K562 (cell line): ENCODE measurements around the gene NPAS2. TPM values are rescaled to one million over a fixed set of nuclear protein-coding genes. Genes with fewer than 3 reads are reported as not detected.

ENCODE experiments used
- ATAC-seq: fragments of 200-7000 bp; cut with Tn5 transposase; 3 replicates; pipeline ENCODE4 v1.9.1; 2020; ENCODE audit warnings: moderate library complexity
- BruUV-seq: library from RNA; stranded (reverse); fragments of 400-500 nt; replicated peaks from 2 replicates; lab custom pipeline; 2021; lab: Mats Ljungman, UMichigan
- CTCF ChIA-PET: fragments of 300-600 bp; formaldehyde crosslinking; extraction: SDS; loops from one replicate; lab custom pipeline; 2021; ENCODE audit warnings: low intra/inter-chr PET ratio; lab: Yijun Ruan, JAX
- POLR2A ChIA-PET: fragments of 300-600, 350-650 bp; sonication (Branson Sonifier 250); formaldehyde crosslinking; extraction: SDS; loops from one replicate; lab custom pipeline; 2021; ENCODE audit warnings: antibody characterized with exemption, inconsistent platforms; lab: Yijun Ruan, JAX
- DNase-seq, 4 experiments: peaks; one replicate each; pipeline versions ENCODE4 v3.0.0 to v3.0.0-alpha.2; 2011 to 2018; ENCODE audit warnings: low spot score in 3 of 4, mixed read lengths in 3 of 4; ENCODE audit errors: extremely low read depth in 1 of 4
- FAIRE-seq: peaks from 2 replicates; lab custom pipeline; 2011; peaks lifted over from hg19 to GRCh38; lab: Jason Lieb, UNC
- H2AFZ ChIP-seq: 2 replicates; pipeline ENCODE4 v1.6.0; 2011; ENCODE audit warnings: low read depth, low read length, control low read depth, inconsistent platforms
- H3K27ac ChIP-seq: fragments of 200-600 bp; 3 replicates; pipeline ENCODE4 v1.8.0; 2011; ENCODE audit warnings: low read depth, mild to moderate bottlenecking, control low read depth, inconsistent platforms, low read length, moderate library complexity, mixed read lengths; ENCODE audit errors: extremely low read depth
- H3K27me3 ChIP-seq, 2 experiments: fragments of 300-600 bp in 1 of 2; 2 replicates in 1 of 2; 3 replicates in 1 of 2; pipeline versions ENCODE4 v1.6.0 to v1.8.0; 2011; ENCODE audit warnings: inconsistent platforms in 2 of 2, low read length in 2 of 2, mild to moderate bottlenecking in 1 of 2, mixed read lengths in 1 of 2, moderate library complexity in 1 of 2; ENCODE audit not compliant: control insufficient read depth in 2 of 2, insufficient read depth in 2 of 2
- H3K36me3 ChIP-seq: fragments of 300-600 bp; 3 replicates; pipeline ENCODE4 v1.8.0; 2011; ENCODE audit warnings: mild to moderate bottlenecking, low read length, inconsistent platforms; ENCODE audit not compliant: control insufficient read depth, insufficient read depth
- H3K4me1 ChIP-seq, 2 experiments: fragments of 200-600 bp in 1 of 2; replicated peaks in 1 of 2; 2 replicates in 1 of 2; 3 replicates in 1 of 2; pipeline versions ENCODE4 v1.5.1 to v1.8.0; 2011; ENCODE audit warnings: inconsistent platforms in 2 of 2, low read length in 2 of 2, mild to moderate bottlenecking in 1 of 2, mixed read lengths in 1 of 2, moderate library complexity in 1 of 2; ENCODE audit not compliant: control insufficient read depth in 2 of 2, insufficient read depth in 2 of 2
- H3K4me2 ChIP-seq: 2 replicates; pipeline ENCODE4 v1.6.1; 2011; ENCODE audit warnings: low read length, control low read depth, inconsistent platforms, mixed read lengths; ENCODE audit not compliant: insufficient read depth
- H3K4me3 ChIP-seq: fragments of 200-600 bp; sonication (generic), shearing (Covaris generic); 2 replicates; pipeline ENCODE4 v1.5.1; 2016; ENCODE audit warnings: control low read depth, inconsistent platforms
- H3K79me2 ChIP-seq: fragments of 200-600 bp; 3 replicates; pipeline ENCODE4 v1.8.0; 2011; ENCODE audit warnings: low read length, inconsistent platforms; ENCODE audit not compliant: control insufficient read depth, insufficient read depth
- H3K9ac ChIP-seq, 2 experiments: 2 replicates each; pipeline versions ENCODE4 v1.6.0 to v1.6.1; 2011; ENCODE audit warnings: low read depth in 2 of 2, low read length in 2 of 2, control low read depth in 1 of 2, inconsistent platforms in 1 of 2, mild to moderate bottlenecking in 1 of 2, mixed read lengths in 1 of 2; ENCODE audit not compliant: insufficient read depth in 1 of 2
- H3K9me1 ChIP-seq: one replicate; pipeline ENCODE4 v1.6.0; 2011; ENCODE audit warnings: inconsistent platforms, mild to moderate bottlenecking, low read length, moderate library complexity; ENCODE audit not compliant: control insufficient read depth, insufficient read depth
- H3K9me3 ChIP-seq: replicated peaks from 2 replicates; pipeline ENCODE4 v1.5.1; 2011; ENCODE audit warnings: low read depth, low read length, inconsistent platforms; ENCODE audit not compliant: control insufficient read depth, insufficient read depth
- H4K20me1 ChIP-seq: replicated peaks from 2 replicates; pipeline ENCODE4 v1.6.1; 2011; ENCODE audit warnings: low read length, inconsistent platforms, mixed read lengths; ENCODE audit not compliant: control insufficient read depth, insufficient read depth
- FOXA3 ChIP-seq, 2 experiments: fragments of 450-650 bp in 1 of 2; sonication (generic) in 1 of 2; formaldehyde crosslinking; IDR thresholded peaks in 1 of 2; conservative IDR thresholded peaks in 1 of 2; 2 replicates each; pipeline versions ENCODE4 v1.4.0 to v1.8.0; 2020 to 2022; ENCODE audit warnings: mild to moderate bottlenecking in 2 of 2, missing genetic modification reagents in 1 of 2
- FOXJ3 ChIP-seq: sonication (generic); formaldehyde crosslinking; IDR thresholded peaks from 2 replicates; pipeline ENCODE4 v1.4.0; 2020; ENCODE audit warnings: mild to moderate bottlenecking, missing genetic modification reagents
- FOXK2 ChIP-seq, 2 experiments: fragments of 450-650 bp; IDR thresholded peaks in 1 of 2; conservative IDR thresholded peaks in 1 of 2; 2 replicates each; pipeline ENCODE4 v1.6.1; 2016; ENCODE audit warnings: low read depth in 2 of 2, mild to moderate bottlenecking in 1 of 2
- MEF2D ChIP-seq: conservative IDR thresholded peaks from 2 replicates; pipeline ENCODE4 v1.6.1; 2016; ENCODE audit warnings: low read depth, missing genetic modification characterization, missing compliant biosample characterization
- RAD21 ChIP-seq, 2 experiments: fragments of 250-450 bp in 1 of 2; fragments of 450-650 bp in 1 of 2; sonication (Bioruptor Pico) in 1 of 2; formaldehyde crosslinking in 1 of 2; IDR thresholded peaks in 1 of 2; conservative IDR thresholded peaks in 1 of 2; 2 replicates each; pipeline versions ENCODE4 v1.4.0 to v1.8.0; 2020 to 2022; ENCODE audit warnings: mild to moderate bottlenecking in 2 of 2, moderate library complexity in 1 of 2
- SMC3 ChIP-seq: conservative IDR thresholded peaks from 2 replicates; pipeline ENCODE4 v1.6.1; 2011; ENCODE audit warnings: low read depth, low read length, improper control_type of control experiment; ENCODE audit not compliant: insufficient read depth
- WGBS: fragments of 100-300 bp; shearing (Covaris generic); methylation state at CpG from one replicate; pipeline ENCODE4 v1.1.6; 2016; ENCODE audit warnings: low coverage, mixed read lengths; ENCODE audit not compliant: insufficient coverage; ENCODE audit errors: missing lambda C conversion rate; 5-methylcytosine and 5-hydroxymethylcytosine counted together
- in situ Hi-C: fragments of 300-500 bp; cut with MboI; formaldehyde crosslinking; loops from 4 replicates; pipeline ENCODE4 v1.15.0; 2018; ENCODE audit warnings: inconsistent platforms, mixed read lengths
- intact Hi-C: fragments of 100-400 bp; cut with micrococcal nuclease; formaldehyde crosslinking; loops from 2 replicates; pipeline ENCODE4 v1.14.2; 2022
- polyA plus RNA-seq, 8 experiments: library from polyadenylated mRNA; depleted of rRNA in 4 of 8; stranded (reverse) in 5 of 8; unstranded in 3 of 8; fragments of >200 nt; fragmentation: Nextera tagmentation in 2 of 8; fragmentation: Illumina TruSeq in 1 of 8; extraction: Ambion mirVana in 2 of 8; extraction: Trizol in 1 of 8; gene quantifications; 2 replicates each; pipeline versions ENCODE4 v1.2.1 to v1.2.3, GENCODE V29; 2011 to 2014; ENCODE audit warnings: inconsistent platforms in 1 of 8, missing spikeins in 1 of 8
- total RNA-seq, 7 experiments: library from RNA; depleted of rRNA in 6 of 7; stranded (reverse); fragments of >200 nt in 6 of 7; fragmentation: Illumina TruSeq in 2 of 7; extraction: Trizol in 2 of 7; gene quantifications; 2 replicates each; pipeline versions ENCODE4 v1.2.1 to v1.2.3, GENCODE V29; 2011 to 2021; ENCODE audit warnings: low replicate concordance in 1 of 7
- TF ChIP-seq, protein P1 (sequence below), 3 experiments: IDR thresholded peaks in 2 of 3; conservative IDR thresholded peaks in 1 of 3; 2 replicates each; pipeline ENCODE4 v1.5.1; 2011 to 2012; ENCODE audit warnings: low read length in 3 of 3, mild to moderate bottlenecking in 3 of 3, control low read depth in 2 of 3, improper control_type of control experiment in 1 of 3, inconsistent platforms in 1 of 3, low read depth in 1 of 3, mixed read lengths in 1 of 3, moderate library complexity in 1 of 3; ENCODE audit not compliant: insufficient read depth in 2 of 3
- TF ChIP-seq, protein P2 (sequence below), 2 experiments: fragments of 450-650 bp; formaldehyde crosslinking in 1 of 2; IDR thresholded peaks; 2 replicates each; pipeline versions ENCODE4 v1.4.0 to v1.6.1; 2014 to 2020; ENCODE audit warnings: mild to moderate bottlenecking in 2 of 2, borderline replicate concordance in 1 of 2, low read depth in 1 of 2

The NPAS2 gene
- total and polyA plus RNA-seq, 9 of the 15 experiments (the other 6 are each of a cell fraction or from before 2014, with no cell fraction given) = 0.06 to 0.29 (median 0.07) TPM; not detected in 5

DNA sequence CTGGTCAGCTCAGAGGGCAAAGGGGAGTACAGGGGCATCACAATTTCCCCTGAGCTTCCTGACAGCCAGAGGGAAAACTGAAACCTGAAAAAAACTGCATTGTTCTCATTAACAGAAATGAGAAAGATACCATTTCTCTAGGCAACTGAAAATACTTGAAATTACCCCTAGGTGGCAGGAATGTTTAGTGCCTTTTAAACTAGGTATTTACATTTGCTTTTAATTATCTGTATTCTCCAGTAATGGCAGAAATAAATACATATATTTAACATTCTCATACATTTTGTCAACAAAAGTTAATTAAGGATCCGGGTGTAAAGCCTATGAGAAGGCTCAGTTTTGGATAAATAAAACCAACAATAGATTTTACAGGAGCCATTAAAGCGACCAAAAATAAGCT is 216.6 kb downstream of the NPAS2 start:
- Histone ChIP-seq H2AFZ (no peak overlapping the region), H3K4me2 (no peak overlapping the region), H3K4me3 (no peak overlapping the region), H3K9me1 (no peaks in the 10 kb centered on the region), H3K36me3 (no peaks in the 10 kb centered on the region), H4K20me1 (no peaks in the 10 kb centered on the region), H3K9ac (no peak overlapping the region), H3K27ac (no peak overlapping the region), H3K27me3 (peaks cover 9 to 44% of the 10 kb centered on the region in 2 experiments; a peak in 3 of 5 replicates), H3K79me2 (no peaks in the 10 kb centered on the region), H3K4me1 (peaks cover 5% of the 10 kb centered on the region in 2 experiments; a peak in 2 of 5 replicates), H3K9me3 (no peaks in the 10 kb centered on the region)
- 40% methylated on average over 2 of the region's 2 CpGs for WGBS
- intact Hi-C loops = loop anchor here (2.0 to 10.0 kb wide), 2 partner anchors 116 to 368 kb away; no protein-coding TSS in a partner anchor
- peak in 3 of 4 experiments; percentile 11 to 29 (median 22) for DNase-seq
- in situ Hi-C loops = loop anchor here (10.0 kb wide), 1 partner anchor 298 kb away; no protein-coding TSS in a partner anchor
- TF ChIP-seq, protein P1, sequence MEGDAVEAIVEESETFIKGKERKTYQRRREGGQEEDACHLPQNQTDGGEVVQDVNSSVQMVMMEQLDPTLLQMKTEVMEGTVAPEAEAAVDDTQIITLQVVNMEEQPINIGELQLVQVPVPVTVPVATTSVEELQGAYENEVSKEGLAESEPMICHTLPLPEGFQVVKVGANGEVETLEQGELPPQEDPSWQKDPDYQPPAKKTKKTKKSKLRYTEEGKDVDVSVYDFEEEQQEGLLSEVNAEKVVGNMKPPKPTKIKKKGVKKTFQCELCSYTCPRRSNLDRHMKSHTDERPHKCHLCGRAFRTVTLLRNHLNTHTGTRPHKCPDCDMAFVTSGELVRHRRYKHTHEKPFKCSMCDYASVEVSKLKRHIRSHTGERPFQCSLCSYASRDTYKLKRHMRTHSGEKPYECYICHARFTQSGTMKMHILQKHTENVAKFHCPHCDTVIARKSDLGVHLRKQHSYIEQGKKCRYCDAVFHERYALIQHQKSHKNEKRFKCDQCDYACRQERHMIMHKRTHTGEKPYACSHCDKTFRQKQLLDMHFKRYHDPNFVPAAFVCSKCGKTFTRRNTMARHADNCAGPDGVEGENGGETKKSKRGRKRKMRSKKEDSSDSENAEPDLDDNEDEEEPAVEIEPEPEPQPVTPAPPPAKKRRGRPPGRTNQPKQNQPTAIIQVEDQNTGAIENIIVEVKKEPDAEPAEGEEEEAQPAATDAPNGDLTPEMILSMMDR (IDR thresholded peaks at IDR 0.05 in 2 of 3, conservative IDR thresholded peaks at IDR 0.05 in 1 of 3; ENCODE audit: insufficient read depth in 2 of 3, low read depth in 1 of 3, low read length in 3 of 3) = peak; percentile 42 to 74 (median 42); a peak in 4 of 6 replicates
- TF ChIP-seq MEF2D (tag) = no peak
- TF ChIP-seq FOXJ3 (CRISPR knock-in tag) = no peak
- TF ChIP-seq, protein P2, sequence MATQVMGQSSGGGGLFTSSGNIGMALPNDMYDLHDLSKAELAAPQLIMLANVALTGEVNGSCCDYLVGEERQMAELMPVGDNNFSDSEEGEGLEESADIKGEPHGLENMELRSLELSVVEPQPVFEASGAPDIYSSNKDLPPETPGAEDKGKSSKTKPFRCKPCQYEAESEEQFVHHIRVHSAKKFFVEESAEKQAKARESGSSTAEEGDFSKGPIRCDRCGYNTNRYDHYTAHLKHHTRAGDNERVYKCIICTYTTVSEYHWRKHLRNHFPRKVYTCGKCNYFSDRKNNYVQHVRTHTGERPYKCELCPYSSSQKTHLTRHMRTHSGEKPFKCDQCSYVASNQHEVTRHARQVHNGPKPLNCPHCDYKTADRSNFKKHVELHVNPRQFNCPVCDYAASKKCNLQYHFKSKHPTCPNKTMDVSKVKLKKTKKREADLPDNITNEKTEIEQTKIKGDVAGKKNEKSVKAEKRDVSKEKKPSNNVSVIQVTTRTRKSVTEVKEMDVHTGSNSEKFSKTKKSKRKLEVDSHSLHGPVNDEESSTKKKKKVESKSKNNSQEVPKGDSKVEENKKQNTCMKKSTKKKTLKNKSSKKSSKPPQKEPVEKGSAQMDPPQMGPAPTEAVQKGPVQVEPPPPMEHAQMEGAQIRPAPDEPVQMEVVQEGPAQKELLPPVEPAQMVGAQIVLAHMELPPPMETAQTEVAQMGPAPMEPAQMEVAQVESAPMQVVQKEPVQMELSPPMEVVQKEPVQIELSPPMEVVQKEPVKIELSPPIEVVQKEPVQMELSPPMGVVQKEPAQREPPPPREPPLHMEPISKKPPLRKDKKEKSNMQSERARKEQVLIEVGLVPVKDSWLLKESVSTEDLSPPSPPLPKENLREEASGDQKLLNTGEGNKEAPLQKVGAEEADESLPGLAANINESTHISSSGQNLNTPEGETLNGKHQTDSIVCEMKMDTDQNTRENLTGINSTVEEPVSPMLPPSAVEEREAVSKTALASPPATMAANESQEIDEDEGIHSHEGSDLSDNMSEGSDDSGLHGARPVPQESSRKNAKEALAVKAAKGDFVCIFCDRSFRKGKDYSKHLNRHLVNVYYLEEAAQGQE (IDR thresholded peaks at IDR 0.05; ENCODE audit: borderline replicate concordance) = peak; percentile 27; the same call in 1 of the 2 replicates
- TF ChIP-seq, protein P2 (CRISPR knock-in tag; IDR thresholded peaks at IDR 0.05; ENCODE audit: low read depth) = no peak
- TF ChIP-seq FOXA3 (CRISPR knock-in tag; conservative IDR thresholded peaks at IDR 0.05 in 1 of 2, IDR thresholded peaks at IDR 0.05 in 1 of 2) = peak in 1 of 2 experiments; percentile 54; a peak in 2 of 4 replicates
- peak; percentile 42 to 47; a peak in 1 of 4 replicates for TF ChIP-seq FOXK2 (conservative IDR thresholded peaks at IDR 0.05 in 1 of 2, IDR thresholded peaks at IDR 0.05 in 1 of 2; ENCODE audit: low read depth in 2 of 2)
- TF ChIP-seq SMC3 = peak; percentile 28; the same call in 1 of the 2 replicates
- peak; percentile 46 to 66; a peak in 3 of 4 replicates for TF ChIP-seq RAD21 (CRISPR knock-in tag; conservative IDR thresholded peaks at IDR 0.05 in 1 of 2, IDR thresholded peaks at IDR 0.05 in 1 of 2)
- ATAC-seq = no peak
- ChIA-PET POLR2A (interaction anchor here (1.1 kb wide), 1 partner anchor 11 kb away, joined by 4 read pairs; no protein-coding TSS in a partner anchor), CTCF (interaction anchor here (0.6 to 1.8 kb wide), 4 partner anchors 51 to 597 kb away, joined by 3 to 17 read pairs (median 3); partner anchors contain the start of gene TBC1D8)
- FAIRE-seq = peak; percentile 73
- no TSS peak for BruUV-seq
